Ishikawa (cell line): ENCODE data around the gene KCNN2.

Experiments
- CEBPB ChIP-seq: IDR thresholded peaks from 2 replicates; pipeline ENCODE4 v1.6.1; 2012
- EP300 ChIP-seq: IDR thresholded peaks from 2 replicates; pipeline ENCODE4 v1.6.1; 2012; ENCODE audit warnings: borderline replicate concordance
- RAD21 ChIP-seq: IDR thresholded peaks from 2 replicates; pipeline ENCODE4 v1.6.1; 2012; ENCODE audit warnings: low read depth
- TCF12 ChIP-seq: IDR thresholded peaks from 2 replicates; pipeline ENCODE4 v1.6.1; 2012; ENCODE audit warnings: low read depth
- TEAD4 ChIP-seq: IDR thresholded peaks from 2 replicates; pipeline ENCODE4 v1.6.1; 2012
- YY1 ChIP-seq: IDR thresholded peaks from 2 replicates; pipeline ENCODE4 v1.6.1; 2012; ENCODE audit warnings: low read depth
- TF ChIP-seq, protein P1 (sequence below): IDR thresholded peaks from 2 replicates; pipeline ENCODE4 v1.6.1; 2012

DNA sequence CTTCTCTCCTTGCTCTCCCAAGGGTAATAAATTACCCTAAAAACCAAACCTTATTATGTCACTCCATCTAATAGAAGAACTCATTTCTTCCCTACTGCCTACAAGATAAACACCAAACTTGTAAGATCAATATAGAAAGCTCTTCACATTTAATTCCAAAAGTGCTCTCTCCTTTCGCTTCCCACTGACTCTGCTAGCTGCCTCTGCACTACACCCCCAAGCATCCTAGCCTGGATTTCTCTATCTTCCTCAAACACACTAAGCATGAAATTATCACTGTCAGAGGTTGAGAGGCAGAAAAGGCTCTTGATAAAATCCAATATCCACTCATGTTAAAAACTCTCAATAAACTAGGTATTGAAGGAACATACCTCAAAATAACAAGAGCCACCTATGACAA is 162.4 kb downstream of the KCNN2 start:
- no peak for TF ChIP-seq YY1
- TF ChIP-seq TCF12, result no peak
- TF ChIP-seq, protein P1, sequence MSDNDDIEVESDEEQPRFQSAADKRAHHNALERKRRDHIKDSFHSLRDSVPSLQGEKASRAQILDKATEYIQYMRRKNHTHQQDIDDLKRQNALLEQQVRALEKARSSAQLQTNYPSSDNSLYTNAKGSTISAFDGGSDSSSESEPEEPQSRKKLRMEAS, result no peak
- TF ChIP-seq CEBPB, result no peak
- no peak for TF ChIP-seq RAD21
- no peak for TF ChIP-seq EP300
- TF ChIP-seq TEAD4, result no peak
